HG02943 (cell line): Measurements from ENCODE around the gene CD44.
A peak's percentile ranks its signal among the peaks of the same experiment; 100 is the strongest.

Experiments
- ATAC-seq: cut with Tn5 transposase; IDR thresholded peaks from one replicate; pipeline ENCODE4 v1.9.1; 2021; ENCODE audit warnings: mild to moderate bottlenecking, low read depth, moderate library complexity; ENCODE audit not compliant: unreplicated experiment

Gene CD44

GRCh38 chr11:35136311-35136710, 2.7 kb upstream of the CD44 start:
- ATAC-seq = no peak

- ATAC-seq = no peak
These were observed 913 bp upstream of the CD44 start for GRCh38 chr11:35138058-35138457.

GRCh38 chr11:35138606-35138942, 397 bp upstream of the CD44 start:
- no peak for ATAC-seq

- ATAC-seq = no peak
These were observed 831 bp downstream of the CD44 start for GRCh38 chr11:35139722-35140282.

GRCh38 chr11:35141071-35141470, 2.1 kb downstream of the CD44 start:
- no peak for ATAC-seq

GRCh38 chr11:35141571-35141971, 2.6 kb downstream of the CD44 start:
- no peak for ATAC-seq

GRCh38 chr11:35142481-35143075, 3.6 kb downstream of the CD44 start:
- no peak for ATAC-seq

- ATAC-seq = no peak
These were observed 4.5 kb downstream of the CD44 start for GRCh38 chr11:35143297-35144135.

GRCh38 chr11:35144136-35144741, 5.3 kb downstream of the CD44 start:
- ATAC-seq = peak; percentile 53

GRCh38 chr11:35144806-35145205, 5.8 kb downstream of the CD44 start:
- ATAC-seq = no peak

GRCh38 chr11:35145271-35145670, 6.3 kb downstream of the CD44 start:
- ATAC-seq = peak; percentile 68

- ATAC-seq = no peak
These were observed 7.1 kb downstream of the CD44 start for GRCh38 chr11:35146074-35146521.

GRCh38 chr11:35146711-35147110, 7.7 kb downstream of the CD44 start:
- no peak for ATAC-seq

GRCh38 chr11:35147235-35147634, 8.3 kb downstream of the CD44 start:
- no peak for ATAC-seq

GRCh38 chr11:35148163-35148837, 9.3 kb downstream of the CD44 start:
- no peak for ATAC-seq

GRCh38 chr11:35150454-35150853, 11.5 kb downstream of the CD44 start:
- no peak for ATAC-seq

- no peak for ATAC-seq
These were observed 12.3 kb downstream of the CD44 start for GRCh38 chr11:35151241-35151640.

GRCh38 chr11:35151683-35152280, 12.8 kb downstream of the CD44 start:
- ATAC-seq = no peak

- no peak for ATAC-seq
These were observed 13.6 kb downstream of the CD44 start for GRCh38 chr11:35152575-35152974.

GRCh38 chr11:35153280-35153679, 14.3 kb downstream of the CD44 start:
- ATAC-seq = no peak
